GM18858 (cell line): ENCODE results near the gene MUC4.
"Not testable (repeated sequence)": the region's sequence is repeated elsewhere in the genome, so short reads cannot be mapped to it uniquely, and the experiment has no call there.

ENCODE experiments used
- ATAC-seq: cut with Tn5 transposase; IDR thresholded peaks from one replicate; pipeline ENCODE4 v1.9.1; 2021; ENCODE audit not compliant: unreplicated experiment

MUC4 gene

GRCh38 chr3:195835791-195836190 lies 24.1 kb upstream of the MUC4 start:
- ATAC-seq: no peak

- no peak for ATAC-seq
Observed at GRCh38 chr3:195834675-195835583, 23.2 kb upstream of the MUC4 start.

- no peak for ATAC-seq
Observed at GRCh38 chr3:195829897-195830254, 18.1 kb upstream of the MUC4 start.

- ATAC-seq: no peak
Observed at GRCh38 chr3:195828762-195829161, 17.0 kb upstream of the MUC4 start.

GRCh38 chr3:195825857-195826804 lies 14.4 kb upstream of the MUC4 start:
- ATAC-seq: no peak

DNA sequence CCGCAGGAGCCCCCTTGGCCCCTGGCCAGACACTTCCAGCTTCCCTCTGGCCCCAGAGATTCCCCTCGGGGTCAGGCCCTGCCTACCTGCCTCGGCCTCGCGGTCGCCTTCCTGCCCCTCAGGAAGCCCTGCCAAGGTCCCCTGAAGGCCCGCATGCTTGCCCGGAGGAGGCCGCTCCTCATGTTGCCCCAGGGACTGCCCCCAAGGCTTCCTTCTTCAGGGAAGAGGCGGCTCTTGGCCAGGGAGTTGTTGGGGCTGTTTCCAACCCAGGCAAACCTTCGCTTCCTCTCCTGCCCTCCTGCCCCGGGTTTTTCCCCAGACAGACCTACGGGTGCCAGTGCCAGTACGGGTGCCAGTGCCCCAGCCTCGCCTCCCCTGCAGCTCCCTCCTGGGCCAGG lies 13.5 kb upstream of the MUC4 start:
- ATAC-seq: no peak

DNA sequence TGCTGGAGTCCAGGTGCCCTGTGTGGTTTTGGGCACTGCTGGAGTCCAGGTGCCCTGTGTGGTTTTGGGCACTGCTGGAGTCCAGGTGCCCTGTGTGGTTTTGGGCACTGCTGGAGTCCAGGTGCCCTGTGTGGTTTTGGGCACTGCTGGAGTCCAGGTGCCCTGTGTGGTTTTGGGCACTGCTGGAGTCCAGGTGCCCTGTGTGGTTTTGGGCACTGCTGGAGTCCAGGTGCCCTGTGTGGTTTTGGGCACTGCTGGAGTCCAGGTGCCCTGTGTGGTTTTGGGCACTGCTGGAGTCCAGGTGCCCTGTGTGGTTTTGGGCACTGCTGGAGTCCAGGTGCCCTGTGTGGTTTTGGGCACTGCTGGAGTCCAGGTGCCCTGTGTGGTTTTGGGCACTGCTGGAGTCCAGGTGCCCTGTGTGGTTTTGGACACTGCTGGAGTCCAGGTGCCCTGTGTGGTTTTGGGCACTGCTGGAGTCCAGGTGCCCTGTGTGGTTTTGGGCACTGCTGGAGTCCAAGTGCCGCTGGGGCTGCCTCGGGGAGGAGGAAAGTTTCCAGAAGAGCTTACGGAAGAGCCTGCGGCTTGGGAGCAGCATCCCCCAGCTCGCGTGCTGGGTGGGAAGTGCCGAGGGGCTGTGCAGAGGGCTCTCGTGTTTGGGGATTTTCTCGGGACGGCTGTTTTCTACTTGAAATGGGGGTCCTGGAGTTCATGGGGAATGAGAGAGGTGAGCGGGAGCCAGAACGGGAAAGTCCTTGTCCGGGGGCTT lies 12.9 kb upstream of the MUC4 start:
- ATAC-seq: not testable (repeated sequence)

- no peak for ATAC-seq
Observed at GRCh38 chr3:195823999-195824398, 12.3 kb upstream of the MUC4 start.

GRCh38 chr3:195823280-195823679 lies 11.6 kb upstream of the MUC4 start:
- no peak for ATAC-seq

DNA sequence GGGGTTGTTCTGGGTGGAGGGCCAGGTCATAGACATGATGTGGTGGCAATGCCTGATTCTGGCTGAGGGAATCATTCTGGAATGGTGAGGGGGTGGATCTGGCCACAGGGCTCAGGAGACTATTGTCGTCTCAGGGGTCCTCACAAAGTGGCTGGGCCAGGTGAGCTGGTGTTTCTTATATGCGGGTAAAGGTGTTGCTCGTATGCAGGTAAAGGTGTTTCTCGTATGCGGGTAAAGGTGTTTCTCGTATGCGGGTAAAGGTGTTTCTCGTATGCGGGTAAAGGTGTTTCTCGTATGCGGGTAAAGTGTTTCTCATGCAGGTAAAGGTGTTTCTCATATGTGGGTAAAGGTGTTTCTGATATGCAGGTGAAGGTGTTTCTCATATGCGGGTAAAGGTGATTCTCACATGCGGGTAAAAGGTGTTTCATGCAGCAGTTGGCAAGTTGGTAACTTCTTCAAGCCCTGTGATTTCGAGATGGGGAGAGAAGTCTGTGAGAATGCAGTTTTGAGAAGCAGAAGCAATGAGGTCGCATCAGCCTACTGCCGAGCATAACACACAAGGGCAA lies 10.5 kb upstream of the MUC4 start:
- ATAC-seq: no peak

GRCh38 chr3:195821403-195822130 lies 9.8 kb upstream of the MUC4 start:
- ATAC-seq: no peak

DNA sequence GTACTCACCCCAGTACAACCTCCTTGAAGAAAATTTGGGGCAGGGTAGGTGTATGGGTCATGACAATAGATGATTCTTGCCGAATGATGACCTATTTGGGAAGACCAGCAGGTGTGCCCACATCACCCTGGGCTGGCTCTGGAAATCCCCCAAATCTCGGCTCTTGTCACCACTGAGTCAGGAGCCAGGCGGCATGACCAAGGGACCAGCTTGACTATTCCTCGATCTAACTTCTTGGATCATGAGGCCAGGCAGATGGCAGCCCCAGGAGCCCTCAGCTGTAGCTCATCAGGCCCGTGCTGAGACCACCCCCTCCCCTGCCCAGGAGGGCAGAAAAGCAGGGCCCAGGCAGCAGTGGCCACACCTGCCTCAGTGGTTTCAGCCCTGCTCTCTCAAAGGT lies 9.2 kb upstream of the MUC4 start:
- ATAC-seq: no peak

DNA sequence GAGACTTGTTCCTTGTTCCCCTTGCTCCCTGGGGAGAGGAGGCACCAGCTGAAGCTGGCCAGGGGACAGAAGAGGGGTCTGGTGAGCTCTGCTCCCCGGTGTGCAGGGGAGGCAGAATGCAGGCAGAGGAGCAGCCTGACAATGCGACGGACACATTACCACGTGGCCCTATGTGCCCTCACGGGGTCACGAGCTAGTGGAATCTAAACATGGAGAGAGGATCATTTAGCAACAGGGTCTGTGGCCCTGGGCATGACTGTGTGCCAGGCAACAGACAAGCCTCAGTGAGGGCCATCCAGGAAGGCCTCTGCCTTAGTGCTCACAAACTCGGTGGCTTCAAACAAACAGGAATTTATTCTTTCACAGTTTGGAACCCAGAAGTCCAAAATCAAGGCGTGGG lies 8.5 kb upstream of the MUC4 start:
- no peak for ATAC-seq

DNA sequence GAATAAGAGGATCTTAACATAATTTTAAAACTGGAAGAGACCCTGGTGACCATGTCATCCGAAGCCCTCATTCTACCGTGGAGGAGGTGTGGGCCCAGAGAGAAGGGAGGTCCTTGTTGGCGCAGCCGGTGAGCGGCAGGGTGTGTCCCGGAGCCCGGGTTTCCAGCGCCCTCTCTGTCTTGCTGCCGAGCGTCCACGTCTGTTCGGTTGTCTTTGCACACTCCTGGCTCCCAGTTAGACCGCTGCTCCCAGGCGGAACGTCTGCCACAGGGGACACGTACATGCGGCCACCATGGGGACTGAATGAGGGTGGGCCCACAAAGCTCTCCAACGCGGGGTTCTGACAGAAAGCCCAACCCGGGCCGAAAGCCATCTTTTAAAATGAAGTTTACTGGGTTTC lies 6.6 kb upstream of the MUC4 start:
- no peak for ATAC-seq

DNA sequence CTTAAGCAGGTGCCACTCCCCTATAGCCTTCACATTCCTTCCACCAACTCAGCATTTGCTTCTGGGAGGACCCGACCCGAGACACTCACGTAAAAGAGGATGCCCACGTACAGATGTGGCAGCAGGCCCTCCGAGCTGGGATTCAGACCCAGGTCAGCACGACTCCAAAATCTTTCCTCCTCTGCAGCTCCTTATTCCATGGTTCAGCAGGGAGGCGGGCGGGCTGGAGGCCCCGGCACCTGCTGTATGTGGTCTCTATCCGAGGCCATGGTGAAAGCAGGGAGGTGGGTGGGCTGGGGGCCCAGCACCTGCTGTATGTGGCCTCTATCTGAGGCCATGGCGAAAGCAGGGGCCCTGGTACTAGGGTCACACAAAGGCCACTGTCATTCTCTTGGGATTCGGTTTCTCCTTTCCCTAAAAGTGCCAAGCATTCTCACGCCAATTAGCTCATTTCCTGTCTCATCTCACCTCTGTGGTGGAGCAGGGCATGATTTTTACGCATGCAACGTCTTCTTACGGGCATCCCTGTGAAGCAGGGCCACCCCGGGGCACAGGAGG lies 5.9 kb upstream of the MUC4 start:
- no peak for ATAC-seq

- ATAC-seq: not testable (repeated sequence)
Observed at GRCh38 chr3:195816276-195816913, 4.7 kb upstream of the MUC4 start.

DNA sequence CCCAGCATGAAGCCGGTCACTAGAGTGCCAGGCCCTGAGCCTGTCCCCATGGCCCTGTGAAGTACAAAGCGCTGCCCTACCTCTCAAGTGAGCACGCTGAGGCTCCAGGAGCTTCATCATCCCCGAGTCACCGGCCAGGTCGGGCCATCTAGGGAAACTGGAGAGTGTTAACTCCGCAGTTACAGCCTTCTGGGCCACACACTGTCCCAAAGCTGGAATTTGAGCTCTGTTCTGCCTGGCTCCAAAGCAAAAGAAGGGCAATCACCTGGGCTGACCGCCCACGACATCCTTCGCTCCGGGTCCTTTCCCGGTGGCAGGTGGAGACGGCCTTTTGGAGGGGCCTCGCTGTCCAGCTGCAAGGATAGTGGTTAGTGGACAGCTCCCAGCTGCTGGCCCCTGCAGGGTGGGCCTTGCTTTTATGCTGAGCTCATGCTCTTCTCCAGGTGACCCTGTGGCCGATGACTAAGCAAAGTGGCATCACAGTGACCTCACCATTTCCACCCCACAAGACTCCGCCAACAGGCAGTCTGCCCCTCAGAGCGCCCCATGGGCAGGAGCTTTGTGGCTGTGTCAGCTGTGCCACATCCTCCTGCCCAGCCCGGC lies 3.5 kb upstream of the MUC4 start:
- ATAC-seq: no peak

DNA sequence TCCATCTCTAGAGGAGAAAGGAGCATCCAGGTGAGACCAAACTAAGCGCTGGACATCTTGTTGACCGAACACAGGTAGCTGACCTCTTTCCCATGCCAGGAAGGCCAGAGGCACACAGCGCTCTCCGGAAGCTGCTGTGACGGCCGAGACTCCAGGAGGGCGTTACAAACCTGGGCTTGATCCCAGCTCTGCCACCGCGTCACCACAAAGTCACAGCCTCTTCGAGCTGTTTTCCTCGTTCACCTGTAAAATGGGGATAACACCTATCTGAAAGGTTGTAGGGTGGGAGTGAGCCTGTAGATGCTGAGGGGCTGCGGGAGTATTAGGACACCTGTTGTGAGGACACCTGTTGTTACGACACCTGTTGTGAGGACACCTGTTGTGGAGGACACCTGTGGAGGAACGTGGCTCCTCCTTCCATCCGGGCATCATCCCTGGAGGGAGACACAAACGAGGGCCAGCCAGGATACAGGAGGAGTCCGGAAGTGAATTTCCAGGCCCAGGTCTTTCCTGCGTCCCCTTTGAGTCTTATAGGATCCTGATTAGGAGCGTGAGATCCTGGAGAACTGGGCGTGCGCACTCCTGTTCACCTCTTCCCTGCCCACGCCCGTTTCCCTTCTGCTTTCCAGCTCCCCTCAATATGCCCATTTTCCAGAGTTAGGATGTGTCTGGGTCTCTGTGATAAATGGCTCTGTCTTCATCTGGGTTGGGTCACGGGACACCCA lies 2.3 kb upstream of the MUC4 start:
- ATAC-seq: no peak
